ENCODE data around the gene SLC12A7.

The SLC12A7 gene

GRCh38 chr5:1052076-1052475 lies 59.8 kb downstream of the SLC12A7 start:
- Histone ChIP-seq H3K4me1 (ENCODE audit: control insufficient read depth, insufficient read depth, low read length) (no peaks in the 10 kb centered on the region), H3K9ac (ENCODE audit: low read depth, low read length) (no peak overlapping the region), H3K27ac (ENCODE audit: low read depth, low read length) (no peak overlapping the region), H3K4me3 (ENCODE audit: low read depth, low read length) (no peak overlapping the region), H3K27me3 (ENCODE audit: control insufficient read depth, insufficient read depth, low read length) (no peaks in the 10 kb centered on the region), H3K9me3 (ENCODE audit: control insufficient read depth, insufficient read depth, low read length) (no peaks in the 10 kb centered on the region), H3K36me3 (ENCODE audit: control insufficient read depth, insufficient read depth, low read length) (peaks cover 53% of the 10 kb centered on the region)

GRCh38 chr5:1051366-1051720 lies 60.5 kb downstream of the SLC12A7 start:
- H3K9ac ChIP-seq (ENCODE audit: low read depth, low read length) = no peak overlapping the region
- no peaks in the 10 kb centered on the region for H3K4me1 ChIP-seq (ENCODE audit: control insufficient read depth, insufficient read depth, low read length)
- H3K36me3 ChIP-seq (ENCODE audit: control insufficient read depth, insufficient read depth, low read length) = peaks cover 47% of the 10 kb centered on the region
- no peaks in the 10 kb centered on the region for H3K27me3 ChIP-seq (ENCODE audit: control insufficient read depth, insufficient read depth, low read length)
- no peaks in the 10 kb centered on the region for H3K9me3 ChIP-seq (ENCODE audit: control insufficient read depth, insufficient read depth, low read length)
- no peak overlapping the region for H3K4me3 ChIP-seq (ENCODE audit: low read depth, low read length)
- no peak overlapping the region for H3K27ac ChIP-seq (ENCODE audit: low read depth, low read length)

GRCh38 chr5:1050423-1051365 lies 61.2 kb downstream of the SLC12A7 start:
- peaks cover 41% of the 10 kb centered on the region for H3K36me3 ChIP-seq (ENCODE audit: control insufficient read depth, insufficient read depth, low read length)
- H3K27ac ChIP-seq (ENCODE audit: low read depth, low read length) = no peak overlapping the region
- no peaks in the 10 kb centered on the region for H3K4me1 ChIP-seq (ENCODE audit: control insufficient read depth, insufficient read depth, low read length)
- no peaks in the 10 kb centered on the region for H3K9me3 ChIP-seq (ENCODE audit: control insufficient read depth, insufficient read depth, low read length)
- H3K9ac ChIP-seq (ENCODE audit: low read depth, low read length) = no peak overlapping the region
- H3K27me3 ChIP-seq (ENCODE audit: control insufficient read depth, insufficient read depth, low read length) = no peaks in the 10 kb centered on the region
- H3K4me3 ChIP-seq (ENCODE audit: low read depth, low read length) = no peak overlapping the region

GRCh38 chr5:1048861-1049838 lies 62.7 kb downstream of the SLC12A7 start:
- Histone ChIP-seq H3K9ac (ENCODE audit: low read depth, low read length) (no peak overlapping the region), H3K36me3 (ENCODE audit: control insufficient read depth, insufficient read depth, low read length) (peaks cover 27% of the 10 kb centered on the region), H3K27ac (ENCODE audit: low read depth, low read length) (no peak overlapping the region), H3K4me1 (ENCODE audit: control insufficient read depth, insufficient read depth, low read length) (no peaks in the 10 kb centered on the region), H3K4me3 (ENCODE audit: low read depth, low read length) (no peak overlapping the region), H3K9me3 (ENCODE audit: control insufficient read depth, insufficient read depth, low read length) (peaks cover 11% of the 10 kb centered on the region; the same call in 1 of the 2 replicates), H3K27me3 (ENCODE audit: control insufficient read depth, insufficient read depth, low read length) (no peaks in the 10 kb centered on the region)

GRCh38 chr5:1048162-1048721 lies 63.6 kb downstream of the SLC12A7 start:
- no peaks in the 10 kb centered on the region for H3K4me1 ChIP-seq (ENCODE audit: control insufficient read depth, insufficient read depth, low read length)

GRCh38 chr5:1047332-1047965 lies 64.4 kb downstream of the SLC12A7 start:
- no peaks in the 10 kb centered on the region for H3K4me1 ChIP-seq (ENCODE audit: control insufficient read depth, insufficient read depth, low read length)
- H3K27ac ChIP-seq (ENCODE audit: low read depth, low read length) = no peak overlapping the region
- H3K27me3 ChIP-seq (ENCODE audit: control insufficient read depth, insufficient read depth, low read length) = no peaks in the 10 kb centered on the region
- H3K9me3 ChIP-seq (ENCODE audit: control insufficient read depth, insufficient read depth, low read length) = peaks cover 18% of the 10 kb centered on the region
- no peak overlapping the region for H3K9ac ChIP-seq (ENCODE audit: low read depth, low read length)
- H3K4me3 ChIP-seq (ENCODE audit: low read depth, low read length) = no peak overlapping the region
- peaks cover 15% of the 10 kb centered on the region for H3K36me3 ChIP-seq (ENCODE audit: control insufficient read depth, insufficient read depth, low read length)

More at GRCh38 chr5:1048162-1048721, 63.6 kb downstream of the SLC12A7 start:
- Histone ChIP-seq H3K36me3 (ENCODE audit: control insufficient read depth, insufficient read depth, low read length) (peaks cover 21% of the 10 kb centered on the region), H3K4me3 (ENCODE audit: low read depth, low read length) (no peak overlapping the region), H3K27me3 (ENCODE audit: control insufficient read depth, insufficient read depth, low read length) (no peaks in the 10 kb centered on the region), H3K9me3 (ENCODE audit: control insufficient read depth, insufficient read depth, low read length) (peaks cover 16% of the 10 kb centered on the region), H3K27ac (ENCODE audit: low read depth, low read length) (no peak overlapping the region), H3K9ac (ENCODE audit: low read depth, low read length) (no peak overlapping the region)

GRCh38 chr5:1045960-1046560 lies 65.8 kb downstream of the SLC12A7 start:
- H3K36me3 ChIP-seq (ENCODE audit: control insufficient read depth, insufficient read depth, low read length) = 0 out of 2 replicates have a peak, but pooled peaks cover 2% of the 10 kb centered on the region
- peaks cover 18% of the 10 kb centered on the region for H3K9me3 ChIP-seq (ENCODE audit: control insufficient read depth, insufficient read depth, low read length)
- no peak overlapping the region for H3K9ac ChIP-seq (ENCODE audit: low read depth, low read length)
- H3K27me3 ChIP-seq (ENCODE audit: control insufficient read depth, insufficient read depth, low read length) = no peaks in the 10 kb centered on the region
- H3K4me3 ChIP-seq (ENCODE audit: low read depth, low read length) = no peak overlapping the region
- no peak overlapping the region for H3K27ac ChIP-seq (ENCODE audit: low read depth, low read length)
- H3K4me1 ChIP-seq (ENCODE audit: control insufficient read depth, insufficient read depth, low read length) = no peaks in the 10 kb centered on the region

GRCh38 chr5:1044117-1044516 lies 67.7 kb downstream of the SLC12A7 start:
- no peak overlapping the region for H3K4me3 ChIP-seq (ENCODE audit: low read depth, low read length)
- peaks cover 23% of the 10 kb centered on the region for H3K9me3 ChIP-seq (ENCODE audit: control insufficient read depth, insufficient read depth, low read length)
- no peak overlapping the region for H3K27ac ChIP-seq (ENCODE audit: low read depth, low read length)
- H3K4me1 ChIP-seq (ENCODE audit: control insufficient read depth, insufficient read depth, low read length) = no peaks in the 10 kb centered on the region
- no peaks in the 10 kb centered on the region for H3K36me3 ChIP-seq (ENCODE audit: control insufficient read depth, insufficient read depth, low read length)
- no peak overlapping the region for H3K9ac ChIP-seq (ENCODE audit: low read depth, low read length)
- no peaks in the 10 kb centered on the region for H3K27me3 ChIP-seq (ENCODE audit: control insufficient read depth, insufficient read depth, low read length)

- Histone ChIP-seq H3K9me3 (ENCODE audit: control insufficient read depth, insufficient read depth, low read length) (peaks cover 23% of the 10 kb centered on the region), H3K4me1 (ENCODE audit: control insufficient read depth, insufficient read depth, low read length) (no peaks in the 10 kb centered on the region), H3K27ac (ENCODE audit: low read depth, low read length) (no peak overlapping the region), H3K4me3 (ENCODE audit: low read depth, low read length) (no peak overlapping the region), H3K9ac (ENCODE audit: low read depth, low read length) (no peak overlapping the region), H3K27me3 (ENCODE audit: control insufficient read depth, insufficient read depth, low read length) (no peaks in the 10 kb centered on the region), H3K36me3 (ENCODE audit: control insufficient read depth, insufficient read depth, low read length) (no peaks in the 10 kb centered on the region)
Measured at GRCh38 chr5:1043327-1043726, 68.5 kb downstream of the SLC12A7 start.

- Histone ChIP-seq H3K9me3 (ENCODE audit: control insufficient read depth, insufficient read depth, low read length) (peaks cover 23% of the 10 kb centered on the region), H3K9ac (ENCODE audit: low read depth, low read length) (no peak overlapping the region), H3K4me3 (ENCODE audit: low read depth, low read length) (no peak overlapping the region), H3K4me1 (ENCODE audit: control insufficient read depth, insufficient read depth, low read length) (no peaks in the 10 kb centered on the region), H3K27me3 (ENCODE audit: control insufficient read depth, insufficient read depth, low read length) (no peaks in the 10 kb centered on the region), H3K27ac (ENCODE audit: low read depth, low read length) (no peak overlapping the region), H3K36me3 (ENCODE audit: control insufficient read depth, insufficient read depth, low read length) (no peaks in the 10 kb centered on the region)
Measured at GRCh38 chr5:1042626-1043025, 69.2 kb downstream of the SLC12A7 start.

Data from HUES48 (cell line).